GM19455 (cell line): ENCODE measurements around the gene NEU2.
"Not testable (repeated sequence)": the region's sequence is repeated elsewhere in the genome, so short reads cannot be mapped to it uniquely, and the experiment has no call there.

Source experiments
- ATAC-seq: cut with Tn5 transposase; IDR thresholded peaks from one replicate; pipeline ENCODE4 v1.9.1; 2021; ENCODE audit not compliant: unreplicated experiment

The NEU2 gene

DNA sequence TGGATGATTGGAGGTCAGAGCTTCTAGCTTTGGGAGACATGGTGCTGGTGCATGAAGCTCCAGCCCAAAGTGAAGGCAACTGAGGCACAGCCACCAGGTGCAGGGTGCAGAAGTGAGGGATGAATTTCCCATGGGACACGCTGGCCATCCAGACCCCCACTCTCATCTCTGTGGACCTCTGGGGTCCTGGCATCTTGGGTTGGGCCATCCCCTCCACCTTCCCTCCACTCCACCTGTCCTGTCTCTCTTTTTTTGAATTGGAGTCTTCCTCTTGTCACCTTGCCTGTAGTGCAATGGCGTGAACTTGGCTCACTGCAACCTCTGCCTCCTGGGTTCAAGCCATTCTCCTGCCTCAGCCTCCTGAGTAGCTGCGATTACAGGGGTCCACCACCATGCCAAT, 22.8 kb upstream of the NEU2 start:
- no peak for ATAC-seq

DNA sequence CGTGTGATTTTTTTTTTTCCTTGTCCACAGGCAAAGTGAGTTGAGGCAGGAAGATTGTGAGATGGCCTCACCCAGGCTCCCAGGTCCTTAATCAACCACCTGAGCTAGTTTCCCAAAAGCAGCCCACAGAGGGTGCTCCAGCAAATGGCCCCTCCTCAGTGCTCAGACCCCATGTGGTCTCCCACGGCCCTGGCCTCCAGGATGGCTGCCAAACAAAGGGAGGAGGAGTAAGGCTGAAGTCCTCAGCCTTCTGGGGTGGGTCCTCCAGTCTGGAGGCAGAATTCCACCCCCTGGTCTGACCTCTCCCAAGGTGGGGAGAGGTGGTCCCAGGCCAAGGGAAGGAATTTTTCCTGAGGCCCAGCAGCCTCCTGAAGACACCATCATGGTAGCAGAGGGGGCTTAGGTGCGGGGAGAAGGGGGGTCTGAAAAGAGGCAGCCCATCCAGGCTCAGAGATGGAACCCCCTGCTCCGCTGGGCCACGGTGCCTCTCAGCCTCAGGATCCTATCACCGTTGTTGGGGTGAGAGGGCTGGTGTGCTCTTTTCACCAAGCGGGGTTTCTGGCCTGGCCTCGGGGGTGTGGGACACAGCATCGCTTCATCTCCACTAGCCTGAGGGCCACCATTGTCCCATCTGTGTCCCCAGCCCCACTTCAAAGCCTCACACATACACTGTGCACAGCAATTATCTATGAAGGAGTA, 21.8 kb upstream of the NEU2 start:
- no peak for ATAC-seq

DNA sequence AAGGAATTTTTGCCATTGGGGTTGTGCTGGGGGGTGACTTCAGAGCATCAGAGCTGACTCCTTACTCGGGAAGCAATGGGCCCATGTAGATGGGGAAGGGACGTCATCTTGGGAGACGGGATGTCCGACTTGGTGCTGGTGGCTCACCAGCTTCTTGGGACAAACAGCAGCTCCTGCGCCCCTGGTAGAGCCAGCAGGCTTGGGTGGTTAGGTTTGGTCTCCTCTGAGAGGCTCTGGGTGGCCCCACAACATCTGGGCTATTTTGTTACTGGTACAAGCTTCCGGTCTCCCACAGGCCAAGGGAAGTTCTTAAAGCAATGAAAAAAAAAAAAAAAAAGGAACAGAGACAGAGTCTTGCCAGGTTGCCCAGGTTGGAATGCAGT, 21.2 kb upstream of the NEU2 start:
- ATAC-seq: no peak

DNA sequence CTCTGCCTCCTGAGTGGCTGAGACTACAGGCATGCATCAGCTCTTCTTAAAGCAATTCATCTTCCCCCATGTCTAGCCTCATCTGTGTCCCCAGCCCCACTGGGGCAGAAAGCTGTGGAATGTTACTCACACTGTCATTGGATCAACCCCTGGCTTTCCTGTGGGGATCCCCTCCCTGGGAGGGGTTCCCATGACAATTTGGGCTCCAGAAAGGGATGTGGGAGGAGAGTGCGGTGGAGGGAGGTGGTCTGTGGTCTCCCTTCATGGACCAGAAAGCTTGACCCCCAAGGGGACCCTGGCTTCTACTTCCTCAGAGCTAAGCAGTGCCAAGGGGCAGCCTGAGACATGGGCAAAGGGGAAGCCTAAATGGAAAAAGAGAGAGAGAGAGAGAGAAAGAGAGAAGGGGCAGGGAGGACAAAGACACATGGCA, 20.8 kb upstream of the NEU2 start:
- no peak for ATAC-seq

DNA sequence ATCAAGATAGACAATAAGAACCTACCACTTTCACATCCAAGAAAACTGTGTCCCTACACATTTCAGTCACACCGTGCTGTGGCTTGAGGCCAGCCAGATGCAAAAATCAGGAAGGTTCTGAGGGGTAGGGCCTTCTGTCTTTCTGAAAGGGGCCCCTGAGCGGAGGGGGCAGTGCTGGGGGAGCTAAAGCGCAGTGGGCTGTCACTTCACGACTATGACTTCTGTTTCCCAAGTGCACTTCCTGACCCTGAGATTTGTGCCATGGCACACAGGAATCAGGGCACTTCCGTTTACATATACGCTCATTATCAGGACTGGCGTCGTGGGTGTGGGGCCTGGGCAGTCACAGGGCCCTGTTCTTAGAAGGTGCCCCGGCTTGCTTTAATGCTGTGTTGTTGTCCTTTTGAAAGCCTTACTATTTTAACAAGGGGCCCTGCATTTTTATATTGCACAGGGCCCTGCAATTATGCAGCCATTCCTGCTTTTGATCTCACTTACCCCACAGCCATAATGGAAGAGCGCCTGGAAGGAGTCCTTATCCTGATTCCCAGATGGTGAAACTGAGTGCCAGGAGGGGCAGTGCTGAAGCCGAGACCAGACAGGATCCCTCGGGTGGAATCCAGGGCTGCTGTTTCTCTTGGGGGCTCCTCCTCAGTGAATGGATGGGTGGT, 20.0 kb upstream of the NEU2 start:
- ATAC-seq: no peak

DNA sequence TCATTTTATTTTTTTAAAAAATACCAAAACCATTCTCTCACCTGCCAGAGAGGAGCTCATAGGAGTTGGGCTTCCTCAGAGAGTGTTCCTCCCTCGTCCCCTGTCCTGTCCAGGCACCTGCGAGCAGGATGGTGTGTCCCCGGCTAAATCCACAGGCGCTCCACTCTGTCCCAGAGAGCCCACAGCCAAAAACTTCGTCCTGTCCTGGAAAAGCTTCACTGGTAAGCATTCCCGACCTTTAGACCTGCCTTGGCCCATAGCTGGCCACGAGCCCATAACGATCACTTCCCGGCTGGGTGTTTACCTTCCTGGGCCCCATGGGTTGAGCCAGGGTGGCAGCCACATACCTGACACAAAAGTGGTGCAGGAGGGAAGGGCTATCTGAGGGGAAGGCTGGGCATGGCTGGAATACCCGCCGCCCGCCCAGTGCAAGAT, 19.4 kb upstream of the NEU2 start, which contains the start of gene NGEF:
Gene NGEF (minus strand): TSS at position 230 of the 435 bp plus-strand sequence. CDS start 38,366 bp downstream, outside the sequence.
- ATAC-seq: no peak

DNA sequence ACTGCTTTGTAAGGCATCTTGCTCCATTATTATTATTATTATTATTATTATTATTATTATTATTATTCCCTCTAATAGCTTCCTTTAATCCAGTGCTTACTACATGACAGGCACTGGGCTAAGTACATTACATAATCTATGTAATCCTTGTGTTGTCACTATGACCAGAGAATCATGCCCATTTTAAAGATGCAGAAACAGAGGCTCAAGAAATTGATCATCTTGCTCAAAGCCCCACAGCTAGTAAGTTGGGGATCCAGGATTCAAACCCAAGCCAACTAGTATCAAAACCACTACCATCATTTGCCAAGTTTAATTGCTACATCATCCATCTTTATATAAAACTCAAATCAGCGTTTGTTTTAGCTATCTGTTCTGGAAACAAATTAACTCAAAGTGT, 18.8 kb upstream of the NEU2 start:
- no peak for ATAC-seq

DNA sequence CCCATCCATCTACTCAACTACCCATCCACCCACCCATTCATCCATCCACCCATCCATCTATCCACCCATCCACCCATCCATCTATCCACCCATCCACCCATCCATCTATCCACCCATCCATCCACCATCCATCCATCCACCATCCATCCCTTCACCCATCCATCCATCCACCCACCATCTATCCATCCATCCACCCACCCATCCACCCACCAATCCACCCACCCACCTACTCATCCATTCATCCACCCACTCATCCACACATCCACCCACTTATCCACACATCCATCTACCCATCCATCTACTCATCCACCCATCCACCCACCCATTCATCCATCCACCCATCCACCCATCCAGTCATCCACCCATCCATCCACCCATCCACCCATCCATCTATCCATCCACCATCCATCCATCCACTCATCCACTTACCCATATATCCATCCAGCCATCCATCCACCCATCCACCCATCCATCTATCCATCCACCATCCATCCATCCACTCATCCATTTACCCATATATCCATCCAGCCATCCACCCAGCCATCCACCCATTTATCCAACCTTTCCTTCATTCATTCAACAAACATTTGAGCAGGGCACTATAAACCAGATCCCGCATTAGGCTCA, 17.3 kb upstream of the NEU2 start:
- no peak for ATAC-seq

DNA sequence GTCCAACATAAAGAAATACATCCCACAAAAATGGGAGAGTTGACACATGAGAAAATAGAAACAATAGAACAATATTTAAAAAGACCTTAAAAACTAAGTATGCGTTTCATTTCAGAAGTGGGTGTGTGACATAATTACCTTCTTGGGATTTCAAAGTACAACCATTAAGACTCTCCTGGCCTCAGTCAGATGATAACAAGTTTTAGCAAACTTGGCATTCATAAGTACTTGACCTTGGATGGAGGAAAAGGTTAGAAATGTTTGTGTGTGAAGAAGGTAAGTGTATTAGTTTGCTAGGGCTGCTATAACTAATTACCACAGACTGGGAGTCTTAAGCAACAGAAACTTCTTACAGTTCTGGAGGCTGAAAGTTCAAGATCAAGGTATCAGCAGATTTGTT, 14.5 kb upstream of the NEU2 start:
- no peak for ATAC-seq

DNA sequence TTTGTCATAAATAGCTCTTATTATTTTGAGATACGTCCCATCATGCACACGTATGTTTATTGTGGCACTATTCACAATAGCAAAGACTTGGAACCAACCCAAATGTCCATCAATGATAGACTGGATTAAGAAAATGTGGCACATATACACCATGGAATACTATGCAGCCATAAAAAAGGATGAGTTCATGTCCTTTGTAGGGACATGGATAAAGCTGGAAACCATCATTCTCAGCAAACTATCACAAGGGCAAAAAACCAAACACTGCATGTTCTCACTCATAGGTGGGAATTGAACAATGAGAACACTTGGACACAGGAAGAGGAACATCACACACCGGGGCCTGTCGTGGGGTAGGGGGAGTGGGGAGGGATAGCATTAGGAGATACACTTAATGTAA, 12.9 kb upstream of the NEU2 start:
- ATAC-seq: not testable (repeated sequence)

DNA sequence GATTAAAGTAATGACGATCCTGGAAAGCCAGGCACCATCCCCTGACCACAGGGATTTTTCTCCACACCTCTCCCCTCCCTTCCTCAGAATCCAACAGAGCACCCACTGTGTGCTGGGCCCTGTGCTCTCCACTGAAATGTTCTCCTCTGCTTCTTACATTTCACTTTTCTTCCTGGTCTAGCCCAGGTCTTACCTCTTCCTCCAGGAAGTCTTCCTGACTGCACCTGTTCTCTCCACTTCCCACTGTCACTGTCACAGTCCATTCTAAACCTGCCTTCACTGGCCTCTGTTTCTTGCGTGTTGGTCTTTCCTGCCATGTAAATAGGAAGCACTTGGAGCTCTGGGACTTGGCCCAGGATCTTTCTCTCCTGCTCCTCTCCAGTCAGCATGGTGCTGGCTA, 12.0 kb upstream of the NEU2 start:
- ATAC-seq: no peak

DNA sequence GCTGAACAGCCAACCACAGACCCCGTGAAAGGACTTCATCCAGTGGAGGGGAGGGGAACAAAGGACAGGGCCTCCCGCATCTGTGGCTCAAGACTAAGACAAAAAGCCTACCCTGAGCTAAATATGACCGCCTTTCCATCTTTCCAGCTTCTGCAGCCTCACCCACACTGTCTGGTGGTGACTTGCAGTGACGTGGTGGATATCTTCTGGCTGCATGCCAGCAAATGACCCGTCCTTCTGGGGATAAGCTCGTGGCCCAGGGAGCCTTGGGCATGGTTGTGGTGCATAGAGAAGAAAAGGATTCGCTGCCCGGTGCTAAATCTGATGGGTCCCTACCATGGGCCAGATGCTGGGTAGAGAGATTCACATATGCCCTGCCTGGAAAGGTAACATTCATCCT, 10.7 kb upstream of the NEU2 start:
- no peak for ATAC-seq

DNA sequence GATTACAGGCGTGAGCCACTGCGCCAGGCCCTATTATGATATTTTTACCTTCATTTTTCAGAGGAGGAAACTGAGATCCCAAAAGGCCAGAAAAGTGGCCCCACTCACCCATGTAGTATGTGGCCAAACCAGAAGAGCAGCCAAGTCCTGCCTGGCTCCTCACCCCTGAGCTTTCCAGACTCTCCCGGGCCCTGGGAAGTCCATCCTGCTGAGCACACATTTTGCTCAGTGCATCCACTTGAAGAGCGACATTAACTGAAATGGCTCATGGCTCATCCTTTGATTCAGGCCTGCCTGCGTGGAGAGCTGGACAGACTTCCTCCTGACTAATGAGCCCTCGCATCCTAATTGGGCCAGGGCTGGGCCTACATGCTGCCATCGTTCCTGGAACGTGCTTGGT, 9.9 kb upstream of the NEU2 start:
- no peak for ATAC-seq

DNA sequence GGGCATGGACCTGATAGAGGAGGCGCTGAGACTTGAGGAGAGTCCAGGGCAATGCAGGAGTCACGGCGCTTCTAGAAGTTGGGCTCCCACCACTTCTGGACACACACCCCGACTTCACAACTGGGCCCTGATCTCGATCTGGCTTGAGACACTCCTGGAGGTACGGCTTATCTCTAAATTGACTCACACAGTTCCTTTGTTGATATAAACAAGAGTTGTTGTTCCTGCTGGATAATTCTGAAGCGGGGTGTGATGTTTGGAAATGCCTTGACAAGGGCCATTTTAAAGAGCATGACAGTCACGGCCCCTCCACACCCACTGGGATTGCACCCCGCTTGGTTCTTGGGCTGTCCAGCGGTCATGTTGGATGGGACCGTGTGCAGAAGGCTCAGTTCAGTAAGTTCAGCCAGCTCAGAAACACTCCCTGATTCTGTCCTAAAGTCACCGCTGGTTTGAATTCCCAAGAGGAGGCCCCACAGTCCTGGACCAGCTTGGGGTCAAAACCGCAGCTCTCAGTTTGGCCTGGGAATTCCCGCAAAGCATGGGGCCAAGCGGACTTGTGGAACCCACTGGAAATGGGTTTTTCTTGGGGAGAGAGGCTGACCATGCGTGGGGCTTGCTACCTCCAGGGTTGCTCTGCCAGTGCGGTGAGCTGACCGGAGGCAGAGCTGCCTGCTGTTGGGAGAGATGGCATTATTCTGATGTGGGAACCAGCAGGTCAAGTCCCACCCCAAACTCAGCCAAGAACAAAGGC, 9.3 kb upstream of the NEU2 start:
- ATAC-seq: no peak

DNA sequence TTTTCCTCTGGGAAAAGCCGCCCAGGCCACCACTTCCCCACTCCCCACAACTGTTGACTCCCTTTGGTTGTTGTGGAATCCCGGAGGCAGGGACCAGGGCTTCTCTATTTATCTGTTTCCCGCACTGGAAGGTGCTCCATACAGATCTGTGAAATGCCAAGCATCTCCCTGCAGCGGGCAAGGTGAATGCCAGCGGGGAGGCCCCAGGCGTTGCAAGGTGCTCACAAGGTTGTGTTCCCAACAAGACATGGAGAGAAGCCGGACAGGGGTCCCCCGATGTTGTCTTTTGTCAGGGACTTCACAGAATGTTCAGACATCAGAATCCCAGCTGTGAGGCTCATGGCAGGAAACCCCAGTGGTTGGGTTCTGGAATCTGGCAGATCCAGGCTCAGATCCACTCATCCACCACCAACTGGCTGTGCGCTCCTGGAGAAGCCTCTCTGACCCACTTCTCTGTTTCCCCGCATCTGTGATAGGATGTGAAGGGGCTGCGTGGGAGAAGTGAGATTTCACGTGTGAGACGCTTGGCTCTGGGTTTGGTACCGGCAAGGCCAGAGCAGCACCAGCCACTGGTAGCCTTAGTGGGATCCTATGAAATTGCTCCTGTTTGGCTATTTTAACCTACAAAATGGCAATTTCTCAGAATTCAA, 8.6 kb upstream of the NEU2 start:
- no peak for ATAC-seq

DNA sequence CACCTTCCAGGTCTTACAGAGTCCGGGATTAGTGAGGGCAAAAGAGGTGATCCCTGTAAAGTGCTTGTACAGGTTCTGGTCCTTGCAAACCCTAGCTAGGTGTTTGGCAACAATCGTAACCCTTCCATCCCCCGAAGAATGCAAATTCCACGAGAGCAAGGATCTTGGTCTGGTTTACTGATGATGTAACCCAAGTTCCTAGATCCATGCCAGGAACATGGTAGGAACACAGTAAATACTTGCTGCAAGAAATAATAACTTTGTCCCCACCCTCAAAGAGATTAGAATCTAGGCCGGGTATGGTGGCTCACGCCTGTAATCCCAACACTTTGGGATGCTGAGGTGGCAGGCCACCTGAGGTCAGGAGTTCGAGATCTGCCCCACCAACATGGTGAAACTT, 6.8 kb upstream of the NEU2 start:
- ATAC-seq: no peak

DNA sequence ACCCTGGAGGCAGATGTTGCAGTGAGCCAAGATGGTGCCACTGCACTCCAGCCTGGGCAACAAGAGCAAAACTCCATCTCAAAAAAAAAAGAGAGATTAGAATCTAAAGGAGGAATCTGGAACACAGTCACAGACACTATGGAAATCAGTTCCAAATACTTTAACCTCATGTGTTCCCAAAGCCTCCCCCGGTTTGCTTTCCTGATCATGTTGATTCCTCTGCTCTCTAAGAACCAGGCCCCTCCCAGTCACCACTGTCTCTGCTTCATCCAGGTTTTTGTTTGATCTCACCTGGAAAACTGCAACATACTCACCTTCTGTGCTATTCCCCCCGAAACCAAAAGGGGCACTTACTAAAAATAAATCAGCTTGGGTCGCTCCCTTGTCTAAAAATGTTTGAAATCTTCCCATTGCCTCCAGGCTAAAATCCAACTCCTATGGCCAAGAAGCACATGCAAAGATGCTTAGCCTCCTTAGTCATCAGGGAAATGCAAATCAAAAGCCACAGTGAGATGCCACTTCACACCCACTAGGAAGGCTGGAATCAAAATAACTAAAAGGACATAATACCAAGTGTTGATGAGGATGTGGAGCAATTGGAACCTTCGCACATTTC, 6.2 kb upstream of the NEU2 start:
- no peak for ATAC-seq

DNA sequence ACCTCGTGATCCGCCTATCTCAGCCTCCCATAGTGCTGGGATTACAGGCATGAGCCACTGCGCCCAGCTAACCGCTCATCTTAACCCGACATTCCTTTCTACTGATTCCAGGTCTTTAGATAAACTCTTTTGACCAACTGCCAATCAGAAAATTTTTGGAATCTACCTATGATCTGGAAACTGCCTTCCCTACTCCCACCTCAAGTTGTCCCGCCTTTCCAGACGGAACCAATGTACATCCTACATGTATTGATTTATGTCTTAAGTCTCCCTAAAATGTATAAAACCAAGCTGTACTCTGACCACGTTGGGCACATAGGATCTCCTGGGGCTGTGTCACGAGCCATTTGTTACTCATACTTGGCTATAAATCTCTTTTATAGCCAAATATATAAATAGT, 3.2 kb upstream of the NEU2 start:
- no peak for ATAC-seq

DNA sequence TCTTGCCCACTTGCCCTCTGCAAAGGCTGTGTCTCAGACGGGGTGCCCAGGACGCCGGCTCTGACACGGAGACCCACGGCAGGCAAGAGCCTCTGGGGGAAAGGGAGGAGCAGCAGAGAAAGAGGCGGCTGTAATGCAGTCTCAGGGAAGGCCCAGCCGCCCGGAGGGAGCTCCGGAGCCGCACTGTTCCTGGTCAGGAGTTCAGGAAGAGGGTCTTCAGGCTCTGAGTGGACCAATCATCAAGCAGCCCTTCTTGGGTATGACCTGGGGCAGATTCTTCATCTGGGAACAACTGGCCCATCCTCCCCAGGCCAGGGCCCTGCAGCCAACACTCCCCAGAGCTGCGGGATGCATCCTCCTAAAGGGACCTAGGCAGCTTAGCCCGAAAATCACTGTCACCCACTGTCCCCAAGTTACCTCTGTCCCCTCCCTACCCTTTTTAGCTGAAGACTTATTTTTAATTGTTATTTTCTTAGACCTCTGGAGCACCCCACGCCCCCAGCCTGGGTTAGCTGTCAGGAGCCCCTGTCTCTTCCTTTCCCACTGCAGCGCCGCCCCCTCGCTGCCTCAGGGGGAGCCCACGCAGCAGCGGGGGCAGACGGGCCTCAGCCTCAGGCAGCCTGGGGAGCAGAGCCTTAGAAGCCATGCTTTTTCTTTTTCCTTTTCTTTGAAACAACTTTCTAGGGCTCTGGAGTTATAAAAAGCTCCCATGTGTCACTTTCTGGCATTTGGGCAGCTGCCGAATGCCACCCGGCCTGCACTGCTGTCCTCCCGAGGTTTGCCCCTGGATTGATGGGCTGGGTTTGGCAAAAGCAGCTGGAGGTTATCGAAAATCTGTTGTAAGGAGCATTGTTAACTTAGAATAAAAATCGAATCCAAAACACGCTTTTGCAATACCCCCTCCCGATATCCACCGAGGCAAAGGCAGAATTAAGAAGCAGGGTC, 644 bp upstream of the NEU2 start:
- ATAC-seq: no peak

DNA sequence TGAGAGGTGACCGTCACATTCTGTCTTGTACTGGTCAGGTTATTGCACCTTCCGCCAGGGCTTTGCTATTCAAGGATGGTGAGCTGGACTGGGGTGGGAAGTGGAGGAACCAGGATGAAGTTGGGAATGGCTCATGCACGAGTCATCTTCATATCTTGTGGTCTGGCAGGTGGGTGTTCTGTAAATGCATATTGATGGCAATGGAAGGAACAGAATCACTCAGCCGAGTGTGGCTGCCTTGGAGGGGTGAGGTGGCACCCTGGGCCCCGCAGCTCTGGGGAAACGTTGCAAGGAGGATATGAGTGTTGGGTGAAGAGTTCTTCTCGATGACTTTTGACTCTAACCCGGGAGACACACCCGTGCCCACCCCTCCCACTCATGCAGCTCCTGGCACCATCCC, 1.2 kb downstream of the NEU2 start:
- no peak for ATAC-seq
